HFFc6 (cell line): ENCODE results near the gene SEC22A. TPM values are rescaled to one million over a fixed set of nuclear protein-coding genes. Genes with fewer than 3 reads are reported as not detected.

ENCODE experiments used
- DNase-seq: peaks from one replicate; pipeline ENCODE4 v3.0.0-alpha.2; 2018
- H3K27ac Mint-ChIP-seq: 2 replicates; pipeline ENCODE4 v1.8.0; 2020; ENCODE audit warnings: mild to moderate bottlenecking, mixed read lengths
- H3K27me3 Mint-ChIP-seq: 2 replicates; pipeline ENCODE4 v1.8.0; 2021; ENCODE audit warnings: mild to moderate bottlenecking, moderate library complexity, mixed read lengths; ENCODE audit not compliant: insufficient read depth
- H3K36me3 Mint-ChIP-seq: 2 replicates; pipeline ENCODE4 v1.8.0; 2021; ENCODE audit warnings: low read depth, mixed read lengths
- H3K4me1 Mint-ChIP-seq: 2 replicates; pipeline ENCODE4 v1.8.0; 2020; ENCODE audit warnings: low read depth, mixed read lengths
- H3K4me3 Mint-ChIP-seq: 2 replicates; pipeline ENCODE4 v1.8.0; 2020; ENCODE audit warnings: mild to moderate bottlenecking, moderate library complexity, mixed read lengths
- H3K9me3 Mint-ChIP-seq: 2 replicates; pipeline ENCODE4 v1.8.0; 2020; ENCODE audit warnings: mild to moderate bottlenecking, mixed read lengths
- CTCF ChIP-seq: fragments of 200-600 bp; sonication (generic); IDR thresholded peaks from 2 replicates; pipeline ENCODE4 v1.5.0; 2021; ENCODE audit warnings: antibody characterized with exemption, mild to moderate bottlenecking
- total RNA-seq, 6 experiments: library from RNA; stranded (reverse); fragmentation: NEBNext Ultra II Directional; extraction: Animal tissue kit (Norgen Biotek cat#: 25700); gene quantifications; 2 replicates in 1 of 6; 3 replicates in 5 of 6; pipeline ENCODE4 v1.2.3, GENCODE V29; 2021

Gene SEC22A
- total RNA-seq, 6 experiments from 2014 or later = 13.7 to 20.8 (median 18.0) TPM

- Mint-ChIP-seq H3K4me1 (peaks cover 9% of the 10 kb centered on the region), H3K9me3 (no peaks in the 10 kb centered on the region; the same call in 1 of the 2 replicates), H3K4me3 (no peak overlapping the region), H3K36me3 (no peaks in the 10 kb centered on the region; the same call in 1 of the 2 replicates), H3K27me3 (peaks cover 17% of the 10 kb centered on the region), H3K27ac (no peak overlapping the region)
- DNase-seq = peak; percentile 65
- peak; percentile 83 for TF ChIP-seq CTCF
Measured at GRCh38 chr3:123286308-123287023, 84.7 kb downstream of the SEC22A start.

- H3K27ac Mint-ChIP-seq = no peak overlapping the region
- no peaks in the 10 kb centered on the region; the same call in 1 of the 2 replicates for H3K36me3 Mint-ChIP-seq
- no peak for DNase-seq
- no peak overlapping the region for H3K4me3 Mint-ChIP-seq
- peaks cover 9% of the 10 kb centered on the region for H3K4me1 Mint-ChIP-seq
- H3K9me3 Mint-ChIP-seq = no peaks in the 10 kb centered on the region; the same call in 1 of the 2 replicates
- no peak for TF ChIP-seq CTCF
- H3K27me3 Mint-ChIP-seq = peaks cover 23% of the 10 kb centered on the region
Measured at GRCh38 chr3:123287051-123287961, 85.6 kb downstream of the SEC22A start.

GRCh38 chr3:123287962-123288302, 86.2 kb downstream of the SEC22A start:
- H3K4me1 Mint-ChIP-seq = peaks cover 9% of the 10 kb centered on the region
- no peak for DNase-seq
- H3K27ac Mint-ChIP-seq = no peak overlapping the region
- H3K27me3 Mint-ChIP-seq = peaks cover 28% of the 10 kb centered on the region
- no peak for TF ChIP-seq CTCF
- H3K9me3 Mint-ChIP-seq = no peaks in the 10 kb centered on the region; the same call in 1 of the 2 replicates
- H3K4me3 Mint-ChIP-seq = no peak overlapping the region
- no peaks in the 10 kb centered on the region; the same call in 1 of the 2 replicates for H3K36me3 Mint-ChIP-seq

- Mint-ChIP-seq H3K4me1 (peaks cover 9% of the 10 kb centered on the region), H3K27ac (no peak overlapping the region), H3K27me3 (peaks cover 39% of the 10 kb centered on the region), H3K9me3 (no peaks in the 10 kb centered on the region; the same call in 1 of the 2 replicates), H3K36me3 (no peaks in the 10 kb centered on the region; the same call in 1 of the 2 replicates), H3K4me3 (no peak overlapping the region)
- no peak for DNase-seq
- TF ChIP-seq CTCF = no peak
Measured at GRCh38 chr3:123289391-123290106, 87.8 kb downstream of the SEC22A start.

GRCh38 chr3:123290107-123290930, 88.6 kb downstream of the SEC22A start:
- Mint-ChIP-seq H3K27me3 (peaks cover 45% of the 10 kb centered on the region), H3K4me3 (no peak overlapping the region), H3K4me1 (peaks cover 2% of the 10 kb centered on the region), H3K9me3 (no peaks in the 10 kb centered on the region; the same call in 1 of the 2 replicates), H3K36me3 (no peaks in the 10 kb centered on the region; the same call in 1 of the 2 replicates), H3K27ac (no peak overlapping the region)
- no peak for DNase-seq
- TF ChIP-seq CTCF = no peak
